Measurements from ENCODE around the gene TEKT1. TPM values are rescaled to one million over a fixed set of nuclear protein-coding genes. Genes with fewer than 3 reads are reported as not detected.

The TEKT1 gene
- total RNA-seq, 2 experiments from 2014 or later: not detected

- Mint-ChIP-seq H3K4me1 (peaks cover 21% of the 10 kb centered on the region), H3K27me3 (peaks cover 43% of the 10 kb centered on the region), H3K4me3 (no peak overlapping the region), H3K27ac (no peak overlapping the region), H3K9me3 (no peaks in the 10 kb centered on the region), H3K36me3 (no peaks in the 10 kb centered on the region)
- POLR2A ChIA-PET: no interaction called here
- no peak for DNase-seq
- ATAC-seq (ENCODE audit: low read depth): no peak
Observed at GRCh38 chr17:6748617-6749016, 82.9 kb downstream of the TEKT1 start.

Other genes starting within 250 kb of the TEKT1 start
- 10 to 100 TPM; 17.0 to 18.2 TPM for gene KIAA0753, start 191.0 kb downstream of the TEKT1 start, total RNA-seq
- gene TXNDC17, start 190.7 kb downstream of the TEKT1 start, total RNA-seq: 10 to 100 TPM; 52.7 to 54.6 TPM
- 10 to 100 TPM; 23.1 to 23.2 TPM for gene MED31, start 180.1 kb downstream of the TEKT1 start, total RNA-seq
- 1 to 10 TPM; 2.0 to 2.5 TPM for gene C17orf100, start 180.0 kb downstream of the TEKT1 start, total RNA-seq
- not detected for gene SLC13A5, start 118.4 kb downstream of the TEKT1 start, total RNA-seq
- 100 to 1,000 TPM; 280 to 302 TPM for gene XAF1, start 75.7 kb downstream of the TEKT1 start, total RNA-seq
- gene FBXO39, start 55.5 kb downstream of the TEKT1 start, total RNA-seq: under 1 TPM; 0.48 to 0.69 TPM
- not detected for gene ALOX12, start 164.3 kb upstream of the TEKT1 start, total RNA-seq
- 100 to 1,000 TPM; 114 to 128 TPM for gene RNASEK, start 180.9 kb upstream of the TEKT1 start, total RNA-seq
- gene BCL6B, start 191.3 kb upstream of the TEKT1 start, total RNA-seq: under 1 TPM; 0.36 to 0.54 TPM
- gene SLC16A13, start 204.3 kb upstream of the TEKT1 start, total RNA-seq: 10 to 100 TPM; 15.8 to 16.0 TPM
- gene SLC16A11, start 212.4 kb upstream of the TEKT1 start, total RNA-seq: 1 to 10 TPM; 1.2 to 1.7 TPM
- under 1 TPM; 0.45 to 0.64 TPM for gene CLEC10A, start 248.5 kb upstream of the TEKT1 start, total RNA-seq